Ascending aorta (tissue), 2 donors: Measurements from ENCODE around the gene ZDHHC7. TPM values are rescaled to one million over a fixed set of nuclear protein-coding genes. Genes with fewer than 3 reads are reported as not detected.
"Not testable (repeated sequence)": the region's sequence is repeated elsewhere in the genome, so short reads cannot be mapped to it uniquely, and the experiment has no call there.

ENCODE experiments used
- DNase-seq, 2 donors: peaks; one replicate each; pipeline ENCODE4 v3.0.0-alpha.2; 2019; ENCODE audit warnings: low spot score in 2 of 2
- H3K27ac ChIP-seq, 2 donors: fragments of 200-600 bp; sonication (generic); one replicate each; pipeline ENCODE4 v1.5.1; 2016 to 2017; ENCODE audit warnings: mild to moderate bottlenecking in 1 of 2
- H3K27me3 ChIP-seq: fragments of 200-600 bp; sonication (generic); one replicate; pipeline ENCODE4 v1.5.1; 2017
- H3K36me3 ChIP-seq, 2 donors: fragments of 200-600 bp; sonication (generic); one replicate each; pipeline ENCODE4 v1.5.1; 2016
- H3K4me1 ChIP-seq, 2 donors: fragments of 200-600 bp; sonication (generic); one replicate each; pipeline ENCODE4 v1.5.1; 2016 to 2017; ENCODE audit warnings: mild to moderate bottlenecking in 1 of 2
- H3K4me3 ChIP-seq, 2 donors: fragments of 200-600 bp; sonication (generic); one replicate each; pipeline ENCODE4 v1.5.1; 2016 to 2017; ENCODE audit warnings: mild to moderate bottlenecking in 1 of 2
- H3K9me3 ChIP-seq, 2 donors: fragments of 200-600 bp; sonication (generic); one replicate each; pipeline ENCODE4 v1.5.1; 2016
- CTCF ChIP-seq, 3 experiments: fragments of 200-600 bp in 2 of 3; fragments of 450-650 bp in 1 of 3; sonication (generic) in 2 of 3; IDR thresholded peaks; one replicate each; pipeline ENCODE4 v1.5.1; 2016 to 2019; ENCODE audit warnings: antibody characterized with exemption in 3 of 3, mild to moderate bottlenecking in 1 of 3, moderate library complexity in 1 of 3
- intact Hi-C: fragments of 100-400 bp; cut with DNase I; formaldehyde crosslinking; loops from one replicate; pipeline ENCODE4 v1.15.1; 2023
- total RNA-seq: library from RNA; depleted of rRNA; stranded (reverse); fragments of >200 nt; gene quantifications from one replicate; pipeline ENCODE4 v1.1.0, GENCODE V29; 2016

ZDHHC7 gene
- total RNA-seq, 1 donor from 2014 or later: 70.7 TPM

GRCh38 chr16:85033171-85033570, 21.8 kb upstream of the ZDHHC7 start:
- Histone ChIP-seq H3K4me1 (peaks cover 2 to 11% of the 10 kb centered on the region in 2 donors), H3K27ac (no peak overlapping the region)
- intact Hi-C loops: no loop called here

GRCh38 chr16:85032187-85032586, 20.9 kb upstream of the ZDHHC7 start:
- H3K9me3 ChIP-seq, intact Hi-C loops, H3K36me3 ChIP-seq, H3K27ac ChIP-seq, H3K27me3 ChIP-seq, DNase-seq, H3K4me3 ChIP-seq: not testable (repeated sequence)
- H3K4me1 ChIP-seq: peaks cover 6 to 15% of the 10 kb centered on the region in 2 donors

More at GRCh38 chr16:85033171-85033570, 21.8 kb upstream of the ZDHHC7 start:
- H3K4me3 ChIP-seq: no peak overlapping the region
- no peak for DNase-seq
- TF ChIP-seq CTCF (IDR thresholded peaks at IDR 0.05): no peak
- H3K9me3 ChIP-seq: no peaks in the 10 kb centered on the region
- no peaks in the 10 kb centered on the region for H3K36me3 ChIP-seq
- H3K27me3 ChIP-seq: no peaks in the 10 kb centered on the region

- Histone ChIP-seq H3K27ac (no peak overlapping the region), H3K4me1 (peaks cover 8 to 19% of the 10 kb centered on the region in 2 donors), H3K4me3 (no peak overlapping the region), H3K27me3 (no peaks in the 10 kb centered on the region), H3K9me3 (no peaks in the 10 kb centered on the region), H3K36me3 (no peaks in the 10 kb centered on the region)
- TF ChIP-seq CTCF (IDR thresholded peaks at IDR 0.05): no peak
- intact Hi-C loops: no loop called here
- DNase-seq: no peak
Measured at GRCh38 chr16:85031451-85031850, 20.1 kb upstream of the ZDHHC7 start.

- H3K9me3 ChIP-seq: no peaks in the 10 kb centered on the region
- no peak overlapping the region for H3K4me3 ChIP-seq
- intact Hi-C loops: loop anchor here (5.0 kb wide), 1 partner anchor 38 kb away; no protein-coding TSS in a partner anchor
- H3K36me3 ChIP-seq: no peaks in the 10 kb centered on the region
- peaks cover 8 to 19% of the 10 kb centered on the region in 2 donors for H3K4me1 ChIP-seq
- no peaks in the 10 kb centered on the region for H3K27me3 ChIP-seq
- no peak for DNase-seq
- peak overlapping the region in 1 of 2 donors; percentile 69 for H3K27ac ChIP-seq
- no peak for TF ChIP-seq CTCF (IDR thresholded peaks at IDR 0.05)
Measured at GRCh38 chr16:85029981-85030401, 18.7 kb upstream of the ZDHHC7 start.

GRCh38 chr16:85029408-85029784, 18.1 kb upstream of the ZDHHC7 start:
- intact Hi-C loops: loop anchor here (5.0 kb wide), 1 partner anchor 37 kb away; no protein-coding TSS in a partner anchor
- peak overlapping the region in 1 of 2 donors; percentile 93 for H3K4me3 ChIP-seq
- peaks cover 8 to 19% of the 10 kb centered on the region in 2 donors for H3K4me1 ChIP-seq
- TF ChIP-seq CTCF (IDR thresholded peaks at IDR 0.05): no peak
- no peaks in the 10 kb centered on the region for H3K27me3 ChIP-seq
- no peak for DNase-seq
- H3K9me3 ChIP-seq: no peaks in the 10 kb centered on the region
- no peaks in the 10 kb centered on the region for H3K36me3 ChIP-seq
- peak overlapping the region; percentile 59 to 69 for H3K27ac ChIP-seq

GRCh38 chr16:85028685-85029407, 17.5 kb upstream of the ZDHHC7 start:
- peak overlapping the region; percentile 93 to 94 for H3K4me3 ChIP-seq
- no peak for TF ChIP-seq CTCF (IDR thresholded peaks at IDR 0.05)
- peak; percentile 63 to 82 for DNase-seq
- intact Hi-C loops: loop anchor here (5.0 kb wide), 1 partner anchor 37 kb away; no protein-coding TSS in a partner anchor
- H3K9me3 ChIP-seq: no peaks in the 10 kb centered on the region
- peaks cover 8 to 19% of the 10 kb centered on the region in 2 donors for H3K4me1 ChIP-seq
- no peaks in the 10 kb centered on the region for H3K27me3 ChIP-seq
- peak overlapping the region; percentile 59 to 69 for H3K27ac ChIP-seq
- H3K36me3 ChIP-seq: no peaks in the 10 kb centered on the region
